Upper lobe of left lung (tissue), 4 donors: ENCODE measurements around the gene NKPD1.

Source experiments
- EP300 ChIP-seq, 4 donors: sonication (generic); formaldehyde crosslinking; IDR thresholded peaks; one replicate each; pipeline ENCODE4 v1.5.1; 2017; ENCODE audit warnings: antibody characterized with exemption in 4 of 4, control low read depth in 2 of 4
- POLR2A ChIP-seq, 4 donors: fragments of 450-650 bp; IDR thresholded peaks; one replicate each; pipeline ENCODE4 v1.5.1; 2016 to 2017; ENCODE audit warnings: antibody characterized with exemption in 4 of 4, mild to moderate bottlenecking in 2 of 4
- POLR2AphosphoS5 ChIP-seq, 2 donors: sonication (generic); formaldehyde crosslinking; IDR thresholded peaks; one replicate each; pipeline ENCODE4 v1.5.1; 2017; ENCODE audit warnings: antibody characterized with exemption in 2 of 2
- TF ChIP-seq, protein P1 (sequence below), 6 experiments: fragments of 450-650 bp in 4 of 6; fragments of 200-600 bp in 2 of 6; sonication (generic) in 2 of 6; IDR thresholded peaks; one replicate each; pipeline ENCODE4 v1.5.1; 2016 to 2019; ENCODE audit warnings: antibody characterized with exemption in 6 of 6

DNA sequence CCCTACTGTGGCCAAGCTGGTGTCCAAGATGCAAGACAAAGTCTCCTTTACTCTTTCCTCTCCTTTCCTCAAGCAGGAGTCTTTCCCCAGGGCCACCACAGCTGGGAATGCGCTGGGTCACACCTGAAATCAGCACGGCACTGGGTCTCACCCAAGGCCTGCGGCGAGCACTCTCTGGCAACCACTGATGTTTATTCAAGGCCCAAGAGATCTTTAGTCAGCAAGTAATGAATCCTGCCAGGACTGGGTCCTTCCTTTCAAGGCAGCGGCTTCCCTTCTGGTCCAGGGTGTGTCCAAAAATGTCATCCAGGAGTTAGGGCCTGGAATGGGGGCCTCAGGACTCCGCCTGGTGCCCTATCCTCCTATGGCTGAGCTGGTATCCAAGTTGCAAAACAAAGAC, 41.9 kb upstream of the NKPD1 start:
- TF ChIP-seq, protein P1, sequence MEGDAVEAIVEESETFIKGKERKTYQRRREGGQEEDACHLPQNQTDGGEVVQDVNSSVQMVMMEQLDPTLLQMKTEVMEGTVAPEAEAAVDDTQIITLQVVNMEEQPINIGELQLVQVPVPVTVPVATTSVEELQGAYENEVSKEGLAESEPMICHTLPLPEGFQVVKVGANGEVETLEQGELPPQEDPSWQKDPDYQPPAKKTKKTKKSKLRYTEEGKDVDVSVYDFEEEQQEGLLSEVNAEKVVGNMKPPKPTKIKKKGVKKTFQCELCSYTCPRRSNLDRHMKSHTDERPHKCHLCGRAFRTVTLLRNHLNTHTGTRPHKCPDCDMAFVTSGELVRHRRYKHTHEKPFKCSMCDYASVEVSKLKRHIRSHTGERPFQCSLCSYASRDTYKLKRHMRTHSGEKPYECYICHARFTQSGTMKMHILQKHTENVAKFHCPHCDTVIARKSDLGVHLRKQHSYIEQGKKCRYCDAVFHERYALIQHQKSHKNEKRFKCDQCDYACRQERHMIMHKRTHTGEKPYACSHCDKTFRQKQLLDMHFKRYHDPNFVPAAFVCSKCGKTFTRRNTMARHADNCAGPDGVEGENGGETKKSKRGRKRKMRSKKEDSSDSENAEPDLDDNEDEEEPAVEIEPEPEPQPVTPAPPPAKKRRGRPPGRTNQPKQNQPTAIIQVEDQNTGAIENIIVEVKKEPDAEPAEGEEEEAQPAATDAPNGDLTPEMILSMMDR (IDR thresholded peaks at IDR 0.05): no peak
- TF ChIP-seq POLR2A (IDR thresholded peaks at IDR 0.05) (no peak), EP300 (IDR thresholded peaks at IDR 0.05) (no peak), POLR2AphosphoS5 (IDR thresholded peaks at IDR 0.05) (no peak)
